Stimulated activated CD4-positive, alpha-beta T cell treated with anti-CD3 and anti-CD28 coated beads, Interleukin-2, amount 100 ng/mL, for 24 hours (primary cell): Measurements from ENCODE around the gene RWDD1.

Experiments used
- DNase-seq, 2 donors: peaks; one replicate each; pipeline ENCODE4 v3.0.0-alpha.2; 2020

Gene RWDD1

DNA sequence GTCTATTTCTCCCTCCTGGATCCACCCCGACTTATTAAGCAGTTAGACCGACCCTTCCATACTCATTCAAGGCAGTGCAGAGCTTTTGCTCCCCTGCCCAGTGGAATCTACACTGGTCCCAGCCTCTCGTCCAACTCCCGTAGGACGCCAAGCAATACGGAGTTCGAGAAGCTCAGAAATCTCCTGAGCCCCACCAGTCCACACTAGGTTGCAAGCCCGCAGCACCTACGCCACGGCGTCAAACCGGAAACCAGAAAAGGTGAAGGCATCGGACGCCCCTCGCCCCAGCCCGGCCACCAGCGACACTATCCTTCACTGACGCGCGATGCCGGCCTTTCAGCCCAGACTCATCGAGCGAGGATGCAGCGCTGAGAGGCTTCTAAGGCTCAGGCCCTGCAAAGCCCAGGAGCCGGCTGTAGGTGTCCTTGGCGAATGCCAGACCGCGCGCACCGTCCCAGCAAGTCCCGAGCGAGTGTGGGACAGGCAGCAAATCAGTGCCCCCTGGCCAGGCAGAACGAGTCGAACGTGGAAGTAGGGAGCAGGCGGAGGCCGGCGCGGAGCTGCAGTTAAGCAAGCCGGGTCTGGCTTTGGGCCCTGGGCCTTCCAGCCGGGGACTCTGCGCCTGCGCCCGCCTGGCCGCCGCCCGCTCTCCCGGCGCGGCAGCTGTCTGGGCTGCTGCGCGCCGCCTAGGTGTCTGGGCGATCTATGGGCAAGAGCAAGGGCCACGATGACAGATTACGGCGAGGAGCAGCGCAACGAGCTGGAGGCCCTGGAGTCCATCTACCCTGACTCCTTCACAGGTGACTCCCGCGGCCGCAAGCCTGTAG, at the start of gene RWDD1:
RWDD1 (plus strand) TSS at position 649 of the 827 bp plus-strand sequence; CDS start at position 728, 79 bp downstream.
- DNase-seq = peak; percentile 97 to 98

DNA sequence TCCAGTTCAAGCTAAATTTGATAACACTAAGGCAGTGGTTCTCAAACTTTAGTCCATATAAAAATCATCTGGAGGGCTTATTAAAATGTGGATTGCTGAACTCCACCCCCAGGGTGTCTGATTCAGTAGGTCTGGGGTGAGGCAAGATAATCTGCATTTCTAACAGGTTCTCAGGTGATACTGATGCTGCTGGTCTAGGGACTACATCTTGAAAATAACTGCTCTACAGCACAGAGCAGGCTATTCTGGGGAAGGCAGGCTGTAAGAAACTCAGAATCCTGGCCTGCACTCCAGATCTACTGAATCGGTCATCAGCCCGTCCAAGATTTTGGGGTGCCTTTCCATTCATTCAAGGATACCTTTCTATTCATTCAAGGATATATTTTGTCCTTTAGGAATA, 48.4 kb upstream of the RWDD1 start:
- no peak for DNase-seq

DNA sequence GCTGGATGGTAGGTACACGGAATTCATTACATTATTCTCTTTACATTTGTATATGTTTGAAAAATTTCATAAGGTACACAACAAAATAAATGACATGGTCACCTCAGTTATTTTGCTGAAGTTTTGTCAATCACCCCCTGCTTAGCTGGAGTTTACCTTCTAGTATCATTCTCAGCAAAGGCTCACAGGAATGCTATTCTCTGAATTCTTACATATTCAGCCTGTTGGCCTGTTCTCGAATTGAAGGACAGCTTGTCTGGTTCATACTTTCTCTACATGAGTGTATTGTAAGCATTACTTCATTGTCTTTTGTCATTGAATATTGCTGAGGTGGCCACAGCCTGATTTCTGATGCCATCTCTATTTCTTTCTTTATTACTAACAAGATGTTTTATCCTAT, 47.1 kb upstream of the RWDD1 start:
- no peak for DNase-seq

GRCh38 chr6:116528133-116528532, 43.2 kb upstream of the RWDD1 start:
- no peak for DNase-seq

DNA sequence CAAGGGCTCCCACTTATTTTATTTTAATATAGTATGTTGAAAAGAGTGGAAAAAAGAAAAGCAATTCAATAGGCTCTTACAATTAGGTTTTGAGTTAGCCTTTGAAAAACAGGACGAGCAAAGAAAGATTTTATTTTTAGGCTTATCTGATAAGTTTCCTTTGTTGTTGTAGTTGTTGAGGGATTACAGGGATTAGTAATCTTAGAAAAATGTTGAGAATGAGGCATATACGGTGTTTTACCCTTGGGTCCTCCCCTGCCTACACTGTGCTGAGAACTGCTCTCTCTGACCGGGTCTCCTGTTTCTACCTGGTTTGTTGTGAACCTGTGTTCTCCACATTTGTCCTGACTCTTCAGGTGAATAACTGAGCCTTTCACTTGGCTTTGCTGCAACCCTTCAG, 42.5 kb upstream of the RWDD1 start:
- DNase-seq = no peak

DNA sequence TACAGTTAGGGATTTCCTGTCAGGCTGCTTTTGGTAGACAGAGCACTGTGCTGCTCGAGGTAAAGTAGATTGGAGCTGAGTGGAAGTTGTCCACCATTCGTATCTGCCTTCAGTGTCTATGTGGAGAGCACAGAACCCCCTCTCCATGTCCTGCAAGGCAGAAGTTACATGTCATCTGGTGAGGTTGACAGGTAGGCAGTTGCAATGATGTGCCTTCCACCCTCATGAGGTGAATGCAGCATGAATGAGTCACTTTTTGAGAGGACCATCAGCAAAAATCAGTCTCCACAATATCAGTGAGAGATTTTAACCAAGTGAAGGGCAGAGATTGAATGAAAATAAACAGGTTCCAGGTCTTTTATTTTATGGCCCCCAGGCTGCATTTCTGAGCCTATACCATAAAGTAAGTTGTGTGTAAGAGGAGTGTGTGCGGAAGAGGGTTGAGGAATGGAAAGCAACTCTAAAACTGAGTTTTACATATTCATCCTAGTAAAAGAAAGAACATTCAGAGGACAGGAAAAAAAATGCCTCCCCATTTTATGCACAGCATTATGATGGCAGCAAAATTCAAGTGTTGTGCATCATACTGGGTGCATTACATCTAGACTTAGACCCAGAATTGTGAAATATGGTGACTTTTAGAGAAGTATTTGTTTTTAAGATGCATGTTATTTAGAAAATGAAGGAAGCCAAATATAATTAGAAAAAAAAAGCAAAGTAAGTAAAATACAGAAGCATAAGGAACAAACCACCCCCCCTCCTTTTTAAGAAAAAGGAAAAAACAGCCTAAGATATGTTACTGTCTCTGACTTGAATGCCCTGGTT, 41.6 kb upstream of the RWDD1 start:
- DNase-seq = no peak

DNA sequence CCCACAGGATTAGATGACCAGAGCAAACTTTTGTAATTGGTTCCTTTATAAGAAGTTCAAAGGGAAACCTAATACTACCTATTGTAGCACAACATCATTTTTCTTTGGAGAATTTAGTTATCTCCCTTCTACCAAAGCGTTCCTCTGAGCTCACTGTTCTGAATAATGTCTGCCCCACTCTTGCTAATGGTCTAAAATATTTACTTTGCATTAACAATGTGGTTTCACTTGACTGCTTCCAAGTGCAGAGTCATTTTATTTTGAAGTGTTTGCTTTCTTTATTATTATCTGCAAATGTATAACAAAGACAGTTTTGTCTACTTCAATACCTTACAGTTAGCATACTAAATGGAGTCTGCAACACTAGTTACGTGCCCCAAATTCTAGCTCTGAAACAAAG, 40.9 kb upstream of the RWDD1 start:
- no peak for DNase-seq

DNA sequence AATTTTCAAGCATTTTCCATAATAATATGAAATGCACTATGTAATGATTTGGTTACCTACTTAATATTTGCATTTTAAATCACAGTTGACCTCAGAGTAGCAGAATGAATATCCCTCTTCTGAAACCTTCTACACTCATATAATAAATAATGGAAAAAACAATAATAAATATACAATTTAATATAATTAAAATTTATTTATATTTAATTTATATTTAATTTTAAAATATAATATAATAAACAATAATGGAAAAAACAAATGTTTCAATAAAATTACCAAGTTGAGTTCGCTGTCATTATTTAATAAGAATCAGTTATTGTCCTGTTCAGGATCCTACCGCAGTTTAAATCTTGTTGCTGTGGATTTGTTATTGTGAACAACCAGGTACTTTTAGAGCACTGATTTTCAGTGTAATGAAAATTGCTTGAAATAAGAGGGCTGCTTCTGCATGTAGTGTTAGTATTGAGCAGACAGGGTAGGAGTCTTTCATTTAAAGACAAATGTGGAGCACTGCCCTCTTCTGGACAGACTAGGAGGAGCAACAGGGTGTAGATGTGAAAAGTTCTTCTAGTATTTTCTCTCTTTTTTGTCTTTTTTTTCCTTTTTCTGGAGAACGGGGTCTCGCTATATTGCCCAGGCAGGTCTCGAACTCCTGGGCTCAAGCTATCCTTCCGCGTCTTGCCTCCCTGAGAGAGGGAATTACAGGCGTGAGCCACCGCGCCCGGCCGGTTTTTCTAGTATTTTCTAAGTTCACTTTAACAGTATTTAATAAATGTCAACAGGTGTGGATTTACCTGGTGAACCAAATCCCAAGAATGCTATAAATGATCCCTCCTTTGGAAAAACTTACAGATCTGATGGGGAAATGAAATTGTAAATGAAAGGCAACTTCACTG, 39.4 kb upstream of the RWDD1 start:
- DNase-seq = peak; percentile 63 to 71

DNA sequence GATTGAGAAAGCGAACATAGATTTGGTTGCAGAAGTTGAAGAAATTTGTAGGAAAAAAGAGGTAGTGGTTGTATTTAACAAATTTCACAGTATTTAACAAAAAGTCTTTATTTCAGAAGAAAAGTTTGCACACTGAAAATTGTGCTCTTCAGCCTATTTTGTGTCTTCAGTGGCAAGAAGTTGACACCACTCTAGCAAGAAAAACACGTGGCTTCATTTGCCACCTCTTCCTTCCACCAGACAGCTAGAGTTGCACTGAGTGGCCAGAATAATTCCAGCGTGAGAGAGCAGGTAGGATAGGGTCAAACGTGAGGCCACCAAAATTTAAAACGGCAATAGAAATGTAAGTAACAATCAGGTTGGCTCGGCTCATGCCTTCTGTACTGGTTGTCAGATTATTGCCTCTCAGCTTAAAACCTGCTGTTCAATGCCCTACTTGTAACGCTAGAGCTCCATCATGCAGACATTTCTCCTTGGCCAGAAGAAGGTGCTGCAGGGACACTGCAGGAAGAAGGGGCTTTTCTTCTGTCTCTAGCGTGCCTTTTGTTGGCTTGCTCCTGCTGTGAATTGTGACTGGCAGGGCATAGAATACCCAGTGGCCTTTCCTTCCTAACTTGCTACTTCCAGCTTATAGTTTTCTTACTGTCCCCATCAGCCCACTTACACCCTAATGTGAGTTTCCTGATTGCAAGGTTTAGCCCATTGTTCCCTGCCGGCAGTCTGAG, 37.9 kb upstream of the RWDD1 start:
- no peak for DNase-seq

DNA sequence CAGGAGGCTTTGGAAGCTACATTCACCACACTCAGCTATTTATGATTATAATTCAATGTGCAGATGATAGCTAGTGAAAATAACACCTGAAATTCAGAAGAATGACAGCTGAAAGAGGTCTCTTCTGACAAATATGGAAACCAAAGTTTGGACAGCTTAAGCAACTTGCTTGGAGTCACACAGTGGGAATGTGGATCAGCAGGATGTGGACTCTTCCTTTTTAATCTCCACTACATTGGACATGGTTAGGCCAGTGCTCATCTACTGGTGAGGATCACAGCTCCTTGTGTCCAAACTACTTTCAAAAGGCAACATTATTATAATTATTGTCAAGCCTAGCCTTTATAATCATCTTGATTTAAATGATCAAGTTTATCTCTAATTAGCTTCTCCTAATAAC, 36.2 kb upstream of the RWDD1 start:
- DNase-seq = no peak

DNA sequence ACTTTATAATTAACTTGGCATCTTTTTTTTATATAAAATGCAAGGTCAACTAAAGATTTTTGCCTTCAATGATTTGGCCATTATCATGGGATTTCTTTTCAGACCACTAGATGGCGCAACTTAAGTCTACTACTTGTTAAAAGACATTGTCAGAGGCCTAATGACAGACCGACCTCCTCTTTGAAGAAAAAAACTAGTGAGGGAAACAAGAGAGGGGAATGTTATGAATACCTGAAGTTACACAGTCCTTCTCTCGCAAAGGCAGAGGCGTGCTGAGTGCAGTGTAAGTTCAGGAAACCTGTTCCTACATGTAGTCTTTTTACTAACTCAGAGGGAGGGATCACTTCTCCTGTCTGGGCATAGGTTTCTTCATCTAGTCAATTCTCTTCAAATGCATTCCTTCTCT, 35.1 kb upstream of the RWDD1 start:
- DNase-seq = peak in 1 of 2 donors; percentile 20

GRCh38 chr6:116542426-116542825, 28.9 kb upstream of the RWDD1 start:
- DNase-seq = no peak

DNA sequence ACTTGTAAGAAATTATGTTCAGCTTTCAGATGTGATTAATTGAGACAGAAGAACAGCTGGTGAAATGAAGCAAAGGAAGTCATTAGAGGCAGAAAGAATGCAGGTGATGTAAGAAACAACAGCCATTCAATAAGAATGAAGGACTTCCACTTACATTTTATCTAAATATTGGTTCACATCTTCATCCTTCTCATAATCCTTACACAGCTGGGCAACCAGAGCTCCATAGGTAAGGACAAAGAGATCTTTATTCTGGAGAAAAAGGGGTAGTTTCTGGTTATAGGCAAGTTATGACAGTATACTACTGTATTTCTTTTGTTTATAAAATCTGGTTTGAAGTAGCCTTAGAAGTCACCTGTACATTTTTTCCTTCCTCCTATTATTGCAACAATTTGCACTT, 28.2 kb upstream of the RWDD1 start:
- no peak for DNase-seq

- no peak for DNase-seq
Observed at GRCh38 chr6:116545651-116546050, 25.7 kb upstream of the RWDD1 start, which contains the start of gene TRAPPC3L. Gene TRAPPC3L (minus strand): TSS chr6:116545684. CDS start chr6:116545514, 170 bp downstream.

DNA sequence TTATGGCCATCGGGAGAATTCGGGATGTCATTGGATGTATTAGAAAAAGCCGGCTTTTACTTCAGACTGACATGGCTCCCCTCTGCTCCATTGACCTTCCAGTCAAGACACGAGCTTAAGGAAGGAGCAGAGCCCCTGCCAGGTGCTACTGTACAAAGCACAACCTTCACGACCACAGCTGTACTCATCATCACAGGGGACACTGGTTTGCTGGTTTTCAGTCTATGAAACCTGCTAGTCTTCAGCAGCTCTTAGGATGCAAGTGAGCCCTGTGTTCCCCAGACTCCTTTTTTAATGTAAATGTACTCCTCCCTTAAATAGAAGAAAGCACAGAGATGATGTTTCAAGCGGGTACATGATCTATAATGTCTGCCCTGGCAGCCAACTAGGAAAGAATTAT, 23.9 kb upstream of the RWDD1 start:
- DNase-seq = no peak

DNA sequence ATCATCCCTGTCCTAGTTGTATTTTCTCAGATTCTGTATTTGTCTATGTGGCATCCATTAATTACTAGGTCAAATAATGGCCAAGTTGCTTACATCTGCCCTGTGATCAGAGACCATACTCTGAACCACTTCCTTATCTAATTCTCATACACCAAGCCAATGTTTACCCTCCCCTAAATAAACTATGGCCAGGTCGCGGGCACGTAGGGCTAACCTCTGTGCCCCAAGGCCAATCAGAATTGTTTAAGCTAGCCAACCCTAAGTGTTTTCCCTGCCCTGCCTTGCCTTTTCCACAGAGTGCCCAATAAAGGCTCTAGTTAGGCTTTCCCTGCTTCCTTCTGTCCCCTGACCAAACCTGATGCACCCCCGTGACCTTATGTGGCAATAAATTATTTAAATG, 20.5 kb upstream of the RWDD1 start:
- DNase-seq = no peak

DNA sequence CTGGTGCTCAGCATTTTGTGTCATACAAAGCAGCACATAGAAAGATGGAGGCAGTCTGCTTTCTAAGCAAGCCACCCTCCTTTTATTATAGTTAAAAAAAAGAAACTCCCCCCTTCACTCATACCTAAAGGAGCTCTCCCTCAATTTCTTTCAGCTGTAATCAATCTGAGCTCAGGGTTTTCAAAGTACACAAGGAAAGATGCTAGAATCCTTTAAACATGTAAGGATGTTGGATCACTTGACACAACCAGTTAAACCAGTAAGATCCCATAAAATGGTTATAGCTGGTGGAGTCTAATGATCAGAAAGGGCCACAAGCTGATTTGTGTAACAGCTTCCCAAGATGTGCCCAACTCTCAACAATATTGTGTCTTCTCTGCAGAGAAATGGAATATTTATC, 17.9 kb upstream of the RWDD1 start, which contains the start of gene CALHM4:
CALHM4 (plus strand) TSS at position 301 of the 400 bp plus-strand sequence; CDS start at position 344, 43 bp downstream.
- no peak for DNase-seq

DNA sequence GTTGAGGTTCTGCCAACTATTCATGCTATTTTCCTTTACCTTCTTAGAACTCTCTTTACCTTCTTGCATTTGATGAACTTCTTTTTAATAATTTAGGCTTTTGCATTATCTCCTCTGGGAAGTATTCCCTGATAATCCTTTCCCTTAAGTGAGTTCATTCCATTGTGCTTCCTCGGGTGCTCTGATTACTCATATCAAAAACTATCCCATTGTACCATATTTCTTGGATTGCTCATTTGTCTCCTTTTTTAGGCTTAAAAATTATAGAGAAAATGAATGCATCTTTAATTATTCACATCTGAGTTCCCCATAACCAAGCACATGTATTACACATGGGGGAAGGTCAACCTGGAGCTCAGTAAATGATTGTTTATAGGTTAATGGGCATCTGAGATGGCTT, 15.2 kb upstream of the RWDD1 start:
- DNase-seq = no peak

DNA sequence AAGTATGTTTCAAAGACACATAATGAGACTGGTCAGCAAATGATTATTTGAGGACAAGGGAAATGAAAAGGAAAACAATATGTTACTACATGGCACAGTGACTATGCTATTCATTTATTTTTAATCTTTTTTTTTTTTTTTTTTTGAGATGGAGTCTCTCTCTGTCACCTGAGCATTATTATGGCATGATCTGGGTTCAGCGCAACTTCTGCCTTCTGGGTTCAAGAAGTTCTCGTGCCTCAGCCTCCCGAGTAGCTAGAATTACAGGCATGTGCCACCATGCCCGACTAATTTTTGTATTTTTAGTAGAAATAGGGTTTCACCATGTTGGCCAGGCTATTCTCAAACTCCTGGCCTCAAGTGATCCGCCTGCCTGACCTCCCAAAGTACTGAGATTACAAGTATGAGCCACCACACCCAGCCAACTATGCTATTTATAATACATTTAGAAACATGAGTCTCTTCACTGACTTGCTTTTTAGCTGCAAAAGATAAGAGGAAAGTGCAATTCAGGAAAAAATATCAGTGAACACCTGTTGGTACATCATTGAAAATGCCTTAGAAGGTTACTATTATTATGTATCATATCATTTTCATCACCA, 14.4 kb upstream of the RWDD1 start:
- DNase-seq = no peak

DNA sequence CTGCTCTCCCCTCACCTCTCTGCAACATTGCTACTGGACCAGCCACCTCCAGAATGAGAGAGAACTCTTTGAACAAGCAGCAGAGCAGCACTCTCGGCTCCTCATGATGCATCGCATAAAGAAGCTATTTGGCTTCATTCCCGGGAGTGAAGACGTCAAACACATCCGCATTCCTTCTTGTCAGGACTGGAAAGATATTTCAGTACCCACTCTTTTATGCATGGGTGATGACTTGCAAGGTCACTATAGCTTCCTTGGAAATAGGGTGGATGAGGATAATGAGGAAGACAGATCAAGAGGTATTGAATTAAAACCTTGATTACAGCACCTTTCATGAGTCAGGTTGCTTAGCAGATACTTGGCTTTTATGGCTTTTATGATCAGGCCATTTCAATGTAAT, 13.4 kb upstream of the RWDD1 start:
- no peak for DNase-seq

GRCh38 chr6:116560130-116560529, 11.2 kb upstream of the RWDD1 start:
- DNase-seq = no peak
